Measurements from ENCODE around the gene ZNF618.

ZNF618 gene

GRCh38 chr9:113958556-113958955 is 82.4 kb downstream of the ZNF618 start:
- DNase-seq (ENCODE audit: low read depth): no peak
- H3K4me3 ChIP-seq (ENCODE audit: low read length): no peak overlapping the region

GRCh38 chr9:113960768-113961167 is 84.7 kb downstream of the ZNF618 start:
- no peak overlapping the region for H3K4me3 ChIP-seq (ENCODE audit: low read length)
- DNase-seq (ENCODE audit: low read depth): no peak
- TF ChIP-seq CTCF (IDR thresholded peaks at IDR 0.05; ENCODE audit: insufficient read depth, low read depth, low read length, missing control alignments): no peak

More at GRCh38 chr9:113958556-113958955, 82.4 kb downstream of the ZNF618 start:
- no peak for TF ChIP-seq CTCF (IDR thresholded peaks at IDR 0.05; ENCODE audit: insufficient read depth, low read depth, low read length, missing control alignments)

GRCh38 chr9:113962396-113962795 is 86.3 kb downstream of the ZNF618 start:
- TF ChIP-seq CTCF (IDR thresholded peaks at IDR 0.05; ENCODE audit: insufficient read depth, low read depth, low read length, missing control alignments): no peak
- DNase-seq (ENCODE audit: low read depth): no peak
- no peak overlapping the region for H3K4me3 ChIP-seq (ENCODE audit: low read length)

- peak; percentile 73 for TF ChIP-seq CTCF (IDR thresholded peaks at IDR 0.05; ENCODE audit: insufficient read depth, low read depth, low read length, missing control alignments)
- H3K4me3 ChIP-seq (ENCODE audit: low read length): no peak overlapping the region
- peak; percentile 71 for DNase-seq (ENCODE audit: low read depth)
Measured at GRCh38 chr9:113963017-113963620, 87.0 kb downstream of the ZNF618 start.

- H3K4me3 ChIP-seq (ENCODE audit: low read length): no peak overlapping the region
- DNase-seq (ENCODE audit: low read depth): no peak
- TF ChIP-seq CTCF (IDR thresholded peaks at IDR 0.05; ENCODE audit: insufficient read depth, low read depth, low read length, missing control alignments): no peak
Measured at GRCh38 chr9:113963696-113964494, 87.8 kb downstream of the ZNF618 start.

GRCh38 chr9:113964495-113965170 is 88.5 kb downstream of the ZNF618 start:
- H3K4me3 ChIP-seq (ENCODE audit: low read length): no peak overlapping the region
- TF ChIP-seq CTCF (IDR thresholded peaks at IDR 0.05; ENCODE audit: insufficient read depth, low read depth, low read length, missing control alignments): no peak
- DNase-seq (ENCODE audit: low read depth): no peak

Data from epithelial cell of esophagus (primary cell).